Hepatocyte (in vitro differentiated cells): ENCODE results near the gene IL13RA1.
"Not testable (repeated sequence)": the region's sequence is repeated elsewhere in the genome, so short reads cannot be mapped to it uniquely, and the experiment has no call there.

Experiments
- EZH2 ChIP-seq: fragments of 200-600 bp; sonication (generic); IDR thresholded peaks from 2 replicates; pipeline ENCODE4 v1.6.1; 2016; ENCODE audit warnings: antibody characterized with exemption, mild to moderate bottlenecking, borderline replicate concordance
- EZH2phosphoT487 ChIP-seq: fragments of 200-600 bp; sonication (generic); IDR thresholded peaks from one replicate; pipeline ENCODE4 v1.6.1; 2018; ENCODE audit warnings: antibody characterized with exemption, mild to moderate bottlenecking, low read depth, moderate library complexity; ENCODE audit not compliant: unreplicated experiment, severe bottlenecking
- TF ChIP-seq, protein P1 (sequence below): fragments of 200-600 bp; sonication (generic); IDR thresholded peaks from 2 replicates; pipeline ENCODE4 v1.5.1; 2016; ENCODE audit warnings: antibody characterized with exemption, mild to moderate bottlenecking; ENCODE audit not compliant: poor library complexity

DNA sequence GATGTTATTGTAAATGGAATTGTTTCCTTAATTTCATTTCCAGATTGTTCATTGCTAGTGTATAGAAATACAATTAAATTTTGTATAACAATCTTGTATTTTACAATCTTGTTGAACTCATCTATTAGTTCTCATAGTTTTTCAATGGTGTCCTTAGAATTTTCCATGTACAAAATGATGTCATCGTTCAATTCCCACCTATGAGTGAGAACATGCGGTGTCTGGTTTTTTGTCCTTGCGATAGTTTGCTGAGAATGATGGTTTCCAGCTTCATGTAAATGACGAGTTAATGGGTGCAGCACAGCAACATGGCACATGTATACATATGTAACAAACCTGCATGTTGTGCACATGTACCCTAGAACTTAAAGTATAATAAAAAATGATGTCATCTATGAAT, 89.9 kb downstream of the IL13RA1 start:
- TF ChIP-seq, protein P1, sequence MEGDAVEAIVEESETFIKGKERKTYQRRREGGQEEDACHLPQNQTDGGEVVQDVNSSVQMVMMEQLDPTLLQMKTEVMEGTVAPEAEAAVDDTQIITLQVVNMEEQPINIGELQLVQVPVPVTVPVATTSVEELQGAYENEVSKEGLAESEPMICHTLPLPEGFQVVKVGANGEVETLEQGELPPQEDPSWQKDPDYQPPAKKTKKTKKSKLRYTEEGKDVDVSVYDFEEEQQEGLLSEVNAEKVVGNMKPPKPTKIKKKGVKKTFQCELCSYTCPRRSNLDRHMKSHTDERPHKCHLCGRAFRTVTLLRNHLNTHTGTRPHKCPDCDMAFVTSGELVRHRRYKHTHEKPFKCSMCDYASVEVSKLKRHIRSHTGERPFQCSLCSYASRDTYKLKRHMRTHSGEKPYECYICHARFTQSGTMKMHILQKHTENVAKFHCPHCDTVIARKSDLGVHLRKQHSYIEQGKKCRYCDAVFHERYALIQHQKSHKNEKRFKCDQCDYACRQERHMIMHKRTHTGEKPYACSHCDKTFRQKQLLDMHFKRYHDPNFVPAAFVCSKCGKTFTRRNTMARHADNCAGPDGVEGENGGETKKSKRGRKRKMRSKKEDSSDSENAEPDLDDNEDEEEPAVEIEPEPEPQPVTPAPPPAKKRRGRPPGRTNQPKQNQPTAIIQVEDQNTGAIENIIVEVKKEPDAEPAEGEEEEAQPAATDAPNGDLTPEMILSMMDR = not testable (repeated sequence)
- TF ChIP-seq EZH2phosphoT487, EZH2: not testable (repeated sequence)
